ENCODE data around the gene STRN. TPM values are rescaled to one million over a fixed set of nuclear protein-coding genes. Genes with fewer than 3 reads are reported as not detected.
"Not testable (repeated sequence)": the region's sequence is repeated elsewhere in the genome, so short reads cannot be mapped to it uniquely, and the experiment has no call there.

STRN gene
- total RNA-seq, 2 experiments from 2014 or later: 32.2 to 35.0 TPM

GRCh38 chr2:36915627-36916026 is 50.7 kb downstream of the STRN start:
- Mint-ChIP-seq H3K27me3 (no peaks in the 10 kb centered on the region), H3K36me3 (peaks cover 4% of the 10 kb centered on the region), H3K9me3 (no peaks in the 10 kb centered on the region), H3K27ac (no peak overlapping the region), H3K4me1 (peaks cover 2% of the 10 kb centered on the region), H3K4me3 (no peak overlapping the region)
- ATAC-seq (ENCODE audit: low read depth) (no peak), DNase-seq (no peak)
- POLR2A ChIA-PET: no interaction called here

GRCh38 chr2:36912695-36913094 is 53.6 kb downstream of the STRN start:
- POLR2A ChIA-PET: no interaction called here
- H3K4me3 Mint-ChIP-seq: no peak overlapping the region
- ATAC-seq (ENCODE audit: low read depth) (no peak), DNase-seq (no peak)
- H3K9me3 Mint-ChIP-seq: no peaks in the 10 kb centered on the region
- H3K36me3 Mint-ChIP-seq: peaks cover 2% of the 10 kb centered on the region
- no peaks in the 10 kb centered on the region for H3K27me3 Mint-ChIP-seq
- no peak overlapping the region for H3K27ac Mint-ChIP-seq
- peaks cover 3% of the 10 kb centered on the region for H3K4me1 Mint-ChIP-seq

- no peak overlapping the region for H3K27ac Mint-ChIP-seq
- no peak overlapping the region for H3K4me3 Mint-ChIP-seq
- POLR2A ChIA-PET: interaction anchor here (1.3 kb wide), 1 partner anchor 56 kb away, joined by 3 read pairs; the partner anchor contains the start of gene STRN
- no peaks in the 10 kb centered on the region for H3K27me3 Mint-ChIP-seq
- H3K36me3 Mint-ChIP-seq: peaks cover 5% of the 10 kb centered on the region
- peaks cover 3% of the 10 kb centered on the region for H3K4me1 Mint-ChIP-seq
- no peaks in the 10 kb centered on the region for H3K9me3 Mint-ChIP-seq
- ATAC-seq (ENCODE audit: low read depth) (no peak), DNase-seq (no peak)
Measured at GRCh38 chr2:36911012-36911411, 55.3 kb downstream of the STRN start.

- POLR2A ChIA-PET: no interaction called here
- Mint-ChIP-seq H3K4me3 (no peak overlapping the region), H3K4me1 (peaks cover 3% of the 10 kb centered on the region), H3K36me3 (peaks cover 10% of the 10 kb centered on the region), H3K27me3 (no peaks in the 10 kb centered on the region), H3K27ac (no peak overlapping the region), H3K9me3 (no peaks in the 10 kb centered on the region)
- DNase-seq (no peak), ATAC-seq (ENCODE audit: low read depth) (no peak)
Measured at GRCh38 chr2:36906277-36906676, 60.1 kb downstream of the STRN start.

GRCh38 chr2:36904636-36905035 is 61.7 kb downstream of the STRN start:
- no peak for DNase-seq
- Mint-ChIP-seq H3K4me3 (no peak overlapping the region), H3K9me3 (no peaks in the 10 kb centered on the region), H3K27ac (no peak overlapping the region), H3K27me3 (no peaks in the 10 kb centered on the region), H3K36me3 (peaks cover 10% of the 10 kb centered on the region), H3K4me1 (peaks cover 3% of the 10 kb centered on the region)
- no peak for ATAC-seq (ENCODE audit: low read depth)
- POLR2A ChIA-PET: no interaction called here

- DNase-seq (no peak), ATAC-seq (ENCODE audit: low read depth) (no peak)
- no peak overlapping the region for H3K4me3 Mint-ChIP-seq
- POLR2A ChIA-PET: no interaction called here
- H3K36me3 Mint-ChIP-seq: peaks cover 10% of the 10 kb centered on the region
- no peaks in the 10 kb centered on the region for H3K9me3 Mint-ChIP-seq
- no peak overlapping the region for H3K27ac Mint-ChIP-seq
- no peaks in the 10 kb centered on the region for H3K4me1 Mint-ChIP-seq
- no peaks in the 10 kb centered on the region for H3K27me3 Mint-ChIP-seq
Measured at GRCh38 chr2:36902385-36903120, 63.8 kb downstream of the STRN start.

- DNase-seq (no peak), ATAC-seq (ENCODE audit: low read depth) (no peak)
- H3K36me3 Mint-ChIP-seq: peaks cover 15% of the 10 kb centered on the region
- POLR2A ChIA-PET: no interaction called here
- H3K4me1 Mint-ChIP-seq: no peaks in the 10 kb centered on the region
- H3K9me3 Mint-ChIP-seq: no peaks in the 10 kb centered on the region
- no peak overlapping the region for H3K27ac Mint-ChIP-seq
- H3K4me3 Mint-ChIP-seq: no peak overlapping the region
- H3K27me3 Mint-ChIP-seq: no peaks in the 10 kb centered on the region
Measured at GRCh38 chr2:36892805-36893204, 73.5 kb downstream of the STRN start.

GRCh38 chr2:36889795-36890194 is 76.5 kb downstream of the STRN start:
- no peak overlapping the region for H3K4me3 Mint-ChIP-seq
- H3K36me3 Mint-ChIP-seq: peaks cover 19% of the 10 kb centered on the region
- no peak overlapping the region for H3K27ac Mint-ChIP-seq
- no peaks in the 10 kb centered on the region for H3K4me1 Mint-ChIP-seq
- DNase-seq (no peak), ATAC-seq (ENCODE audit: low read depth) (no peak)
- POLR2A ChIA-PET: no interaction called here
- H3K27me3 Mint-ChIP-seq: no peaks in the 10 kb centered on the region
- H3K9me3 Mint-ChIP-seq: no peaks in the 10 kb centered on the region

GRCh38 chr2:36887095-36887494 is 79.2 kb downstream of the STRN start:
- POLR2A ChIA-PET: not testable (repeated sequence)
- peaks cover 23% of the 10 kb centered on the region for H3K36me3 Mint-ChIP-seq

GRCh38 chr2:36886664-36887063 is 79.7 kb downstream of the STRN start:
- POLR2A ChIA-PET: no interaction called here
- peaks cover 25% of the 10 kb centered on the region for H3K36me3 Mint-ChIP-seq
- H3K9me3 Mint-ChIP-seq: no peaks in the 10 kb centered on the region
- H3K4me1 Mint-ChIP-seq: no peaks in the 10 kb centered on the region
- ATAC-seq (ENCODE audit: low read depth) (no peak), DNase-seq (no peak)
- no peak overlapping the region for H3K4me3 Mint-ChIP-seq
- H3K27me3 Mint-ChIP-seq: no peaks in the 10 kb centered on the region
- no peak overlapping the region for H3K27ac Mint-ChIP-seq

More at GRCh38 chr2:36887095-36887494, 79.2 kb downstream of the STRN start:
- H3K4me3 Mint-ChIP-seq; ATAC-seq (ENCODE audit: low read depth); H3K27me3 Mint-ChIP-seq; DNase-seq; H3K9me3 Mint-ChIP-seq; H3K4me1 Mint-ChIP-seq; H3K27ac Mint-ChIP-seq: not testable (repeated sequence)

- ATAC-seq (ENCODE audit: low read depth) (no peak), DNase-seq (no peak)
- H3K27ac Mint-ChIP-seq: no peak overlapping the region
- peaks cover 27% of the 10 kb centered on the region for H3K36me3 Mint-ChIP-seq
- H3K4me3 Mint-ChIP-seq: no peak overlapping the region
- H3K27me3 Mint-ChIP-seq: no peaks in the 10 kb centered on the region
- no peaks in the 10 kb centered on the region for H3K4me1 Mint-ChIP-seq
- H3K9me3 Mint-ChIP-seq: no peaks in the 10 kb centered on the region
- POLR2A ChIA-PET: no interaction called here
Measured at GRCh38 chr2:36885605-36886004, 80.7 kb downstream of the STRN start.

GRCh38 chr2:36882532-36882931 is 83.8 kb downstream of the STRN start:
- H3K4me3 Mint-ChIP-seq: no peak overlapping the region
- H3K36me3 Mint-ChIP-seq: peaks cover 20% of the 10 kb centered on the region
- POLR2A ChIA-PET: no interaction called here

GRCh38 chr2:36881816-36882215 is 84.5 kb downstream of the STRN start:
- no peak for ATAC-seq (ENCODE audit: low read depth)
- no peak overlapping the region for H3K27ac Mint-ChIP-seq
- H3K36me3 Mint-ChIP-seq: peaks cover 24% of the 10 kb centered on the region
- no peaks in the 10 kb centered on the region for H3K27me3 Mint-ChIP-seq
- H3K4me3 Mint-ChIP-seq: no peak overlapping the region
- no peaks in the 10 kb centered on the region for H3K9me3 Mint-ChIP-seq
- no peaks in the 10 kb centered on the region for H3K4me1 Mint-ChIP-seq
- DNase-seq: no peak
- POLR2A ChIA-PET: no interaction called here

More at GRCh38 chr2:36882532-36882931, 83.8 kb downstream of the STRN start:
- Mint-ChIP-seq H3K4me1 (no peaks in the 10 kb centered on the region), H3K27me3 (no peaks in the 10 kb centered on the region), H3K27ac (no peak overlapping the region), H3K9me3 (no peaks in the 10 kb centered on the region)
- ATAC-seq (ENCODE audit: low read depth): no peak
- DNase-seq: no peak

GRCh38 chr2:36878429-36878828 is 87.9 kb downstream of the STRN start:
- Mint-ChIP-seq H3K36me3 (peaks cover 40% of the 10 kb centered on the region), H3K4me1 (no peaks in the 10 kb centered on the region), H3K4me3 (no peak overlapping the region), H3K9me3 (no peaks in the 10 kb centered on the region), H3K27me3 (no peaks in the 10 kb centered on the region), H3K27ac (no peak overlapping the region)
- DNase-seq (no peak), ATAC-seq (ENCODE audit: low read depth) (no peak)
- POLR2A ChIA-PET: no interaction called here
